Spleen (tissue), 7 donors: ENCODE measurements around the gene LRRC74B.

Experiments
- CTCF ChIP-seq, 11 experiments: fragments of 200-600 bp in 7 of 11; fragments of 450-650 bp in 4 of 11; sonication (generic) in 4 of 11; IDR thresholded peaks in 8 of 11; conservative IDR thresholded peaks in 3 of 11; 1 replicate in 7 of 11; 2 replicates in 4 of 11; pipeline versions ENCODE4 v1.4.0 to v1.8.0; 2016 to 2021; ENCODE audit warnings: antibody characterized with exemption in 11 of 11, inconsistent platforms in 4 of 11, mild to moderate bottlenecking in 1 of 11
- POLR2A ChIP-seq, 3 donors: fragments of 450-650 bp; IDR thresholded peaks; one replicate each; pipeline ENCODE4 v1.5.1; 2017; ENCODE audit warnings: antibody characterized with exemption in 3 of 3, mild to moderate bottlenecking in 1 of 3
- donor health status: DM: no; HTN: no; CAD: no; lungs with moderate emphysema.
- donor health status: DM: no; HTN: no; CAD: no.
- donor health status: DM: no; HTN: no; CAD: no.

- TF ChIP-seq CTCF (IDR thresholded peaks at IDR 0.05 in 8 of 11, conservative IDR thresholded peaks at IDR 0.05 in 3 of 11) = no peak
- TF ChIP-seq POLR2A (IDR thresholded peaks at IDR 0.05) = no peak
Measured at GRCh38 chr22:21029486-21030025, 16.2 kb upstream of the LRRC74B start.
